Hepatocyte (in vitro differentiated cells): ENCODE results near the gene CACNG7. TPM values are rescaled to one million over a fixed set of nuclear protein-coding genes. Genes with fewer than 3 reads are reported as not detected.
"Not testable (repeated sequence)": the region's sequence is repeated elsewhere in the genome, so short reads cannot be mapped to it uniquely, and the experiment has no call there.

ENCODE experiments used
- DNase-seq: peaks from one replicate; pipeline ENCODE4 v3.0.0-alpha.2; 2016; ENCODE audit warnings: low spot score
- H2AFZ ChIP-seq: fragments of 200-600 bp; sonication (generic); 2 replicates; pipeline ENCODE4 v1.6.0; 2016; ENCODE audit warnings: antibody characterized with exemption, mild to moderate bottlenecking
- H3K27ac ChIP-seq: fragments of 200-600 bp; sonication (generic); 2 replicates; pipeline ENCODE4 v1.5.1; 2016; ENCODE audit warnings: mild to moderate bottlenecking
- H3K27me3 ChIP-seq: fragments of 200-600 bp; sonication (generic); 2 replicates; pipeline ENCODE4 v1.6.1; 2016
- H3K36me3 ChIP-seq: fragments of 200-600 bp; sonication (generic); replicated peaks from 2 replicates; pipeline ENCODE4 v1.5.1; 2016; ENCODE audit warnings: low read depth; ENCODE audit not compliant: insufficient read depth
- H3K4me1 ChIP-seq: fragments of 200-600 bp; sonication (generic); 2 replicates; pipeline ENCODE4 v1.5.1; 2016; ENCODE audit warnings: mild to moderate bottlenecking, moderate library complexity; ENCODE audit not compliant: insufficient read depth
- H3K4me2 ChIP-seq: fragments of 200-600 bp; sonication (generic); 2 replicates; pipeline ENCODE4 v1.6.0; 2016
- H3K4me3 ChIP-seq: fragments of 200-600 bp; sonication (generic); 2 replicates; pipeline ENCODE4 v1.5.1; 2016; ENCODE audit warnings: mild to moderate bottlenecking
- H3K79me2 ChIP-seq: fragments of 200-600 bp; sonication (generic); 2 replicates; pipeline ENCODE4 v1.6.0; 2017; ENCODE audit warnings: mild to moderate bottlenecking
- H3K9me2 ChIP-seq: fragments of 200-600 bp; sonication (generic); replicated peaks from 2 replicates; pipeline ENCODE4 v1.6.0; 2017; ENCODE audit warnings: mild to moderate bottlenecking; ENCODE audit not compliant: insufficient read depth
- H3K9me3 ChIP-seq: fragments of 200-600 bp; sonication (generic); 2 replicates; pipeline ENCODE4 v1.5.1; 2016; ENCODE audit warnings: low read depth, mild to moderate bottlenecking
- H4K20me1 ChIP-seq: fragments of 200-600 bp; sonication (generic); 2 replicates; pipeline ENCODE4 v1.6.0; 2016; ENCODE audit warnings: mild to moderate bottlenecking; ENCODE audit not compliant: insufficient read depth, poor library complexity, severe bottlenecking
- EZH2 ChIP-seq: fragments of 200-600 bp; sonication (generic); IDR thresholded peaks from 2 replicates; pipeline ENCODE4 v1.6.1; 2016; ENCODE audit warnings: antibody characterized with exemption, mild to moderate bottlenecking, borderline replicate concordance
- EZH2phosphoT487 ChIP-seq: fragments of 200-600 bp; sonication (generic); IDR thresholded peaks from one replicate; pipeline ENCODE4 v1.6.1; 2018; ENCODE audit warnings: antibody characterized with exemption, mild to moderate bottlenecking, low read depth, moderate library complexity; ENCODE audit not compliant: unreplicated experiment, severe bottlenecking
- WGBS: methylation state at CpG from one replicate; pipeline ENCODE4 v1.1.6; 2016; ENCODE audit warnings: low lambda C conversion rate; ENCODE audit errors: missing lambda C conversion rate; 5-methylcytosine and 5-hydroxymethylcytosine counted together
- polyA plus RNA-seq: library from polyadenylated mRNA; unstranded; fragments of >200 nt; fragmentation: Nextera tagmentation; extraction: Ambion mirVana; gene quantifications from 2 replicates; pipeline ENCODE4 v1.2.1, GENCODE V29; 2016
- total RNA-seq: library from RNA; depleted of rRNA; stranded (reverse); fragments of >200 nt; gene quantifications from 2 replicates; pipeline ENCODE4 v1.2.3, GENCODE V29; 2014
- TF ChIP-seq, protein P1 (sequence below): fragments of 200-600 bp; sonication (generic); IDR thresholded peaks from 2 replicates; pipeline ENCODE4 v1.5.1; 2016; ENCODE audit warnings: antibody characterized with exemption, mild to moderate bottlenecking; ENCODE audit not compliant: poor library complexity

The CACNG7 gene
- total and polyA plus RNA-seq, 2 experiments from 2014 or later: 0.31 to 0.90 TPM

DNA sequence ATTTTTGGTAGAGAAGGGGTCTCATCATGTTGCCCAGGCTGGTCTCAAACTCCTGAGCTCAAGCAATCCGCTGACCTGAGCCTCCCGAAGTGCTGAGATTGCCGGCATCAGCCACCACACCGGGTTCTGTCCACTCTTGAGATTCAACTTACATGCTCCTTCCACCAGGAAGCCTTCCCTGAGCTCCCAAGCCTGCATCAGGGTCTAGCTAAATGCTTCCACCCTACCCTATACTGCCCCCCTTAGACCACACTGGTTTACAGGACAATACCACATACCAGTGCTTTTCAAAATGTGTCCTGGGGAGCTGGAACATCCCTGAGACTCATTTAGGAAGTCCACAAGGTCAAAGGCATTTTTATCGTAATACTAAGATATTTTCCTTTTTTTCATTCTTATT, 38.5 kb downstream of the CACNG7 start:
- no peak for TF ChIP-seq EZH2
- TF ChIP-seq, protein P1, sequence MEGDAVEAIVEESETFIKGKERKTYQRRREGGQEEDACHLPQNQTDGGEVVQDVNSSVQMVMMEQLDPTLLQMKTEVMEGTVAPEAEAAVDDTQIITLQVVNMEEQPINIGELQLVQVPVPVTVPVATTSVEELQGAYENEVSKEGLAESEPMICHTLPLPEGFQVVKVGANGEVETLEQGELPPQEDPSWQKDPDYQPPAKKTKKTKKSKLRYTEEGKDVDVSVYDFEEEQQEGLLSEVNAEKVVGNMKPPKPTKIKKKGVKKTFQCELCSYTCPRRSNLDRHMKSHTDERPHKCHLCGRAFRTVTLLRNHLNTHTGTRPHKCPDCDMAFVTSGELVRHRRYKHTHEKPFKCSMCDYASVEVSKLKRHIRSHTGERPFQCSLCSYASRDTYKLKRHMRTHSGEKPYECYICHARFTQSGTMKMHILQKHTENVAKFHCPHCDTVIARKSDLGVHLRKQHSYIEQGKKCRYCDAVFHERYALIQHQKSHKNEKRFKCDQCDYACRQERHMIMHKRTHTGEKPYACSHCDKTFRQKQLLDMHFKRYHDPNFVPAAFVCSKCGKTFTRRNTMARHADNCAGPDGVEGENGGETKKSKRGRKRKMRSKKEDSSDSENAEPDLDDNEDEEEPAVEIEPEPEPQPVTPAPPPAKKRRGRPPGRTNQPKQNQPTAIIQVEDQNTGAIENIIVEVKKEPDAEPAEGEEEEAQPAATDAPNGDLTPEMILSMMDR: no peak
- no peak for TF ChIP-seq EZH2phosphoT487

DNA sequence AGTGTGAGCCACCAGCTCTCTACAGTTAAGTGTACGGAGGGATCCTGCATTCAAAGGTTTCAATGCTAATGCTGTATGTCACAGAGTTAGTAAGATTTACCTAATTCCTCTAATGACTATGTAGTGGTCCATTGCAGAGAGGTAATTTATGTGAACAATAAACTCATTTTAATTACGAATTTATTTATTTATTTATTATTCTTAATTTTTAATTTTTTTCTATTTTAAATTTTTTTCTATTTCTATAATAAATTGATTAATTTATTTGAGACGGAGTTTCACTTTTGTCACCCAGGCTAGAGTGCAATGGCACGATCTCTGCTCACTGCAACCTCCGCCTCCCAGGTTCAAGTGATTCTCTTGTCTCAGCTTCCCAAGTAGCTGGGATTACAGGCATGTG, 39.5 kb downstream of the CACNG7 start:
- not testable (repeated sequence) for H3K4me1 ChIP-seq, H3K36me3 ChIP-seq, H3K9me3 ChIP-seq, H3K27ac ChIP-seq, DNase-seq, H3K9me2 ChIP-seq, H3K79me2 ChIP-seq, H2AFZ ChIP-seq, H4K20me1 ChIP-seq, H3K4me3 ChIP-seq, H3K4me2 ChIP-seq
- peaks cover 37% of the 10 kb centered on the region for H3K27me3 ChIP-seq
- 72% methylated on average over 5 of the region's 5 CpGs for WGBS

More for the DNA sequence above, 38.5 kb downstream of the CACNG7 start:
- Histone ChIP-seq H2AFZ (no peak overlapping the region), H3K9me2 (no peaks in the 10 kb centered on the region), H3K4me1 (no peaks in the 10 kb centered on the region), H4K20me1 (no peaks in the 10 kb centered on the region), H3K27ac (no peak overlapping the region), H3K4me3 (no peak overlapping the region), H3K27me3 (peaks cover 44% of the 10 kb centered on the region), H3K36me3 (no peaks in the 10 kb centered on the region), H3K4me2 (no peak overlapping the region), H3K79me2 (no peaks in the 10 kb centered on the region), H3K9me3 (no peaks in the 10 kb centered on the region)
- DNase-seq: no peak
- 66% methylated on average over 5 of the region's 5 CpGs for WGBS

DNA sequence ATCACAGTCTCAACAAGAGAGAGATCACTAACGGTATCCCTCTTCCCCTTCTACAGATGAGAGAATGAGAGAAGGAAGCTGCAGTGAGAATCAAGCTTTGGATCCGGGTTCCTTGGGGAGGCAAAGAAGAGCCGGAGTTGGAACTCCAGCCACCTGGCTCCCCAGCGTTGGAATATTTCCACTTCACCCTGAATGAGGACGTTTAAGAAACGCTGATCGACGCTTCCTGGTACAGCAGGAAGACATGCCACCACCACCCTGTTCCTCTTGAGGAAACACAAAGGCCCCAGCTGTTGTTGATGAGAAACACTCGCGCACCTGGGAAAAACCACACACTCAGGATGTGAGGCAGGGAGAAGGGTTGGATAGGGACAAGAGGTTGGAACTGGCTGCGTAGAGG, 42.4 kb downstream of the CACNG7 start:
- H3K79me2 ChIP-seq: no peaks in the 10 kb centered on the region
- H3K4me3 ChIP-seq: no peak overlapping the region
- H3K36me3 ChIP-seq: no peaks in the 10 kb centered on the region
- no peak overlapping the region for H2AFZ ChIP-seq
- H3K9me3 ChIP-seq: no peaks in the 10 kb centered on the region
- TF ChIP-seq EZH2 (no peak), EZH2phosphoT487 (no peak)
- TF ChIP-seq, protein P1: no peak
- no peaks in the 10 kb centered on the region for H4K20me1 ChIP-seq
- no peak overlapping the region for H3K4me2 ChIP-seq
- 74% methylated on average over 11 of the region's 11 CpGs for WGBS
- no peaks in the 10 kb centered on the region for H3K9me2 ChIP-seq
- no peak overlapping the region for H3K27ac ChIP-seq
- H3K4me1 ChIP-seq: no peaks in the 10 kb centered on the region
- no peak for DNase-seq
- H3K27me3 ChIP-seq: peaks cover 20% of the 10 kb centered on the region

DNA sequence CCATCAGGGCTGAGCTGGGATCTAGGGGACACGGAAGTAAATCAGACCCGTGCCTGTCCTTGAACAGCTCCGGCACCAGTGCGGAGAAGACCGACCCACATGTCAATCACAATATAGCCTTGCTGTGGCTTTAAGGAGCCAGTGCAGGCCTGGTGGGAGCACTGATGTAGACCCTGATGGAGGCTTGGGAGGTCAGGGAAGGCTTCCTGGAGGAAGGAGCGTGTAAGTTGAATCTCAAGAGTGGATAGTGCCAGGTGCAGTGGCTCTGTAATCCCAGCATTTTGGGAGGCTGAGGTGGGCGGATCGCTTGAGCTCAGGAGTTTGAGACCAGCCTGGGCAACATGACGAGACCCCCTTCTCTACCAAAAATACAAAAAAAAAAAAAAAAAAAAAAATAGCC, 42.9 kb downstream of the CACNG7 start:
- H3K4me3 ChIP-seq: no peak overlapping the region
- H3K79me2 ChIP-seq: no peaks in the 10 kb centered on the region
- no peak for DNase-seq
- H3K9me3 ChIP-seq: no peaks in the 10 kb centered on the region
- no peak for TF ChIP-seq EZH2phosphoT487
- no peak for TF ChIP-seq EZH2
- TF ChIP-seq, protein P1: no peak
- H3K9me2 ChIP-seq: no peaks in the 10 kb centered on the region
- H2AFZ ChIP-seq: no peak overlapping the region
- H3K27ac ChIP-seq: no peak overlapping the region
- H3K27me3 ChIP-seq: peaks cover 24% of the 10 kb centered on the region
- WGBS: 92% methylated on average over 9 of the region's 9 CpGs
- H3K4me1 ChIP-seq: no peaks in the 10 kb centered on the region
- H3K36me3 ChIP-seq: no peaks in the 10 kb centered on the region
- H3K4me2 ChIP-seq: no peak overlapping the region
- H4K20me1 ChIP-seq: no peaks in the 10 kb centered on the region
